GM10266 (cell line): Measurements from ENCODE around the gene GOLGA8B.
"Not testable (repeated sequence)": the region's sequence is repeated elsewhere in the genome, so short reads cannot be mapped to it uniquely, and the experiment has no call there.

Experiments
- DNase-seq: peaks from one replicate; pipeline ENCODE4 v3.0.0; 2012; ENCODE audit errors: extremely low spot score
- TF ChIP-seq, protein P1 (sequence below): IDR thresholded peaks from 2 replicates; pipeline ENCODE4 v1.5.1; 2012; ENCODE audit warnings: mild to moderate bottlenecking, low read depth; ENCODE audit not compliant: control insufficient read depth, insufficient read depth; ENCODE audit errors: missing control alignments

Gene GOLGA8B, protein sequence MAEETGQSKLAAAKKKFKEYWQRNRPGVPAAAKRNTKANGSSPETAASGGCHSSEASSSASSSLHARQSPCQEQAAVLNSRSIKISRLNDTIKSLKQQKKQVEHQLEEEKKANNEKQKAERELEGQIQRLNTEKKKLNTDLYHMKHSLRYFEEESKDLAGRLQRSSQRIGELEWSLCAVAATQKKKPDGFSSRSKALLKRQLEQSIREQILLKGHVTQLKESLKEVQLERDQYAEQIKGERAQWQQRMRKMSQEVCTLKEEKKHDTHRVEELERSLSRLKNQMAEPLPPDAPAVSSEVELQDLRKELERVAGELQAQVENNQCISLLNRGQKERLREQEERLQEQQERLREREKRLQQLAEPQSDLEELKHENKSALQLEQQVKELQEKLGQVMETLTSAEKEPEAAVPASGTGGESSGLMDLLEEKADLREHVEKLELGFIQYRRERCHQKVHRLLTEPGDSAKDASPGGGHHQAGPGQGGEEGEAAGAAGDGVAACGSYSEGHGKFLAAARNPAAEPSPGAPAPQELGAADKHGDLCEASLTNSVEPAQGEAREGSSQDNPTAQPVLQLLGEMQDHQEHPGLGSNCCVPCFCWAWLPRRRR

DNA sequence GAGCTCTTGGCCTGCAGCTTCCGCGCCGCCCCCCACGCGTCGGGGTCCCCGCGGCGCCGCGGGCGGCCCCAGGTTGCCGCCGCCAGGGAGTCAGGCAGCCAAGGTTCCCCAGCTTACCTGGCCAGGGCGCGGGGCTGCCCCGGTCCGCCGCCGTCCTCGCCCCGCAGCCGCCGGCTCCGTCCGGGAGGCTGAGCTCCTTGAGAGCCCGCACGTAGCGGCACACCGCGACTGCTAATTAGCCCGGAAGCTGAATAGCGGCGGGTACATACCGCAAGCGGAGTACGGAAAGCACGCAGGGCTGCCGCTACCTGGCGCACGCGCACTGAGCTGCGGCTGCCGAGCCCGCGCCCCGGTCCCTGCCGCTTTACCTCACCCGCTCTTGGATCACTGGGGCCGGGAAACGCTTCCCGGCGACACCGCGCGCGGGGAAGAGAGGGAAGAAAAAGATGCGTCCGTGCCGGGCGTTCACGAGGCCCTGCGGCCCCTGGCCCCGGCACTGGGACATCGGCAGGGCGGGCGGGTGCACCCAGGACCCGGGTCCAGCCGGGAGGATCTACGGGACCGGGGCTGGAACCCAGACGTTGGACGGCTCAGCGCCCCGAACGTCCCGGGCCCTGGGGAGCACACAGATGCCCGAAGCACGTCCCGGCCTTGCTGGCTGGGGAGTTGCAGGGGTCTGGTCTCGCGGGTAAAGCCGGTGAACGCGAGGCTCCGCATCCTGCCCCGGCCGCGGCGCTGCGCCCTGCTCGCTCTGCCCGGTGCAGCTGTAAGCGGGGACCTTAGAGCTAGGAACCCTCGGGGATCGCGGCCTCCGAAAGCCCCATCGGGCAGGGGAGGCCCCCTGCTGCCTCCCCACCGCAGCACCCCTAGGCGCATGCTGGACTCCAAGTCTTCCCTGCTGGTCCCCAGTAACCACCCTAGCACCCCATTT, at the start of gene GOLGA8B:
Gene GOLGA8B (minus strand): TSS at position 253 of the 931 bp plus-strand sequence. CDS start 47,739 bp downstream, outside the sequence.
- DNase-seq: peak; percentile 88

DNA sequence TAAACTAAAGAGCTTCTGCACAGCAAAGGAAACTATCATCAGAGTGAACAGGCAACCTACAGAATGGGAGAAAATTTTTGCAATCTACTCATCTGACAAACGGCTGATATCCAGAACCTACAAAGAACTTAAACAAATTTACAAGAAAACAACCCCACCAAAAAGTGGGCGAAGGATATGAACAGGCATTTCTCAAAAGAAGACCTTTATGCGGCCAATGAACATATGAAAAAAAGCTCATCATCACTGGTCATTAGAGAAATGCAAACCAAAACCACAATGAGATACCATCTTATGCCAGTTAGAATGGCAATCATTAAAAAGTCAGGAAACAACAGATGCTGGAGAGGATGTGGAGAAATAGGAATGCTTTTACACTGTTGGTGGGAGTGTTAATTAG, 49.7 kb upstream of the GOLGA8B start:
- DNase-seq: not testable (repeated sequence)

More for the DNA sequence above, at the start of gene GOLGA8B:
- TF ChIP-seq, protein P1, sequence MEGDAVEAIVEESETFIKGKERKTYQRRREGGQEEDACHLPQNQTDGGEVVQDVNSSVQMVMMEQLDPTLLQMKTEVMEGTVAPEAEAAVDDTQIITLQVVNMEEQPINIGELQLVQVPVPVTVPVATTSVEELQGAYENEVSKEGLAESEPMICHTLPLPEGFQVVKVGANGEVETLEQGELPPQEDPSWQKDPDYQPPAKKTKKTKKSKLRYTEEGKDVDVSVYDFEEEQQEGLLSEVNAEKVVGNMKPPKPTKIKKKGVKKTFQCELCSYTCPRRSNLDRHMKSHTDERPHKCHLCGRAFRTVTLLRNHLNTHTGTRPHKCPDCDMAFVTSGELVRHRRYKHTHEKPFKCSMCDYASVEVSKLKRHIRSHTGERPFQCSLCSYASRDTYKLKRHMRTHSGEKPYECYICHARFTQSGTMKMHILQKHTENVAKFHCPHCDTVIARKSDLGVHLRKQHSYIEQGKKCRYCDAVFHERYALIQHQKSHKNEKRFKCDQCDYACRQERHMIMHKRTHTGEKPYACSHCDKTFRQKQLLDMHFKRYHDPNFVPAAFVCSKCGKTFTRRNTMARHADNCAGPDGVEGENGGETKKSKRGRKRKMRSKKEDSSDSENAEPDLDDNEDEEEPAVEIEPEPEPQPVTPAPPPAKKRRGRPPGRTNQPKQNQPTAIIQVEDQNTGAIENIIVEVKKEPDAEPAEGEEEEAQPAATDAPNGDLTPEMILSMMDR: no peak

DNA sequence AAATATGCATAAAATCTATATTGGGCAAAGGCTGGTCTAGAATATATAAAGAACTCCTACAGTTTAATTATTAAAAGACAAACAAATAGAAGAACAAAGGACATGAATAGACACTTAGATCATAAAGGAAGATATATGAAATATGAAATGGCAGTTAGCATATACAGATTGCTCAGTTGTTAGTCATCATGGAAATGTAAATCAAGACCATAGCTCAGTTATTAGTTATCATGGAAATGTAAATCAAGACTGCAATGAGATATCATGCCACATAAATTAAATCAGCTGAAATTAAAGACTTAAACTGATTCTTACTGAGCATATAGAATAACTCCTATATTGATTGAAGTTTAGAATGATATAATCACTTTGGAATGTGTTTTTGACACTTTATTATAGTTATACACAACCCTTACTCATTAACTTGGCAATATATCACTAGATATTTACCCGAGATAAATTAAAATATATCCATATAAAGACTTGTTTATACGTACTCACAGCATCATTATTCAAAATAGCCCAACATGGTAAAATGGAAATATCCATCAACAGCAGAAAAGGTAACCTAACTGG, 45.2 kb upstream of the GOLGA8B start:
- TF ChIP-seq, protein P1: no peak
- DNase-seq: no peak

DNA sequence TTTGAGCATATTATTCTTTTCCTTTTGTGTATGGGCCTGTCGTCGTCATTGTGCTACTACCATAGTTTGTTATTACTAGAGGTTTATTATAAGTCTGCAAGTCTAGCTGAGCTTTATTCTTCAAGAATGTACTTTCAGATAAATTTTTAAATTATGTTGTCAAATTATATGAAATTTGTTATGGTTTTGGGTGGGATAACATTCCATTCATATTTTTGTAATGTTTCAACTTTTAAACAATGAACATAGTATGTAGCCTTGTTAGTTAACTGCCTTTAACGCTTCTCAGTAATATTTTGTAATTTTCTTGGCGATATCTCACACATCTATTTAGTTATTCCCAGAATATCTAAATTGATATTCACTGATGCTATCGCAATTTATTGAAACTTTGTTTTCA, 41.6 kb upstream of the GOLGA8B start:
- no peak for DNase-seq
- TF ChIP-seq, protein P1: no peak

DNA sequence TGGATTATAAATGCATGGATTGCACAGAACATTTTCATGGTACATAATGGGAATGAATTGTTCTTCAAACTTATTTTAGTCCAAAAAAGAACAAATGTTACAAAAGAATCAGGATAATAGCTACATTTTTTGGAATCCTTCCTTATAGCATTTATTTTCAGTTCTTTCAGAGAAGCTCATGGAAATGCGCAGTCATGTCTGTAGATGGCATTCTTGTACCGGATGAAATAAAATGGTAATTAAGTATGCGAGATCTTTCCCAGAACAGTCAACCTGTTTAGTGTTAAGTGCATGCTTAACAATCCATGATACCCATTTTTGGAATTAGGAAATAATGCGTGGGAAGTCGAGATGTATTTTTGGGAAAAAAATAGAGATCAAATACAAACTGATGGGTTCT, 38.2 kb upstream of the GOLGA8B start:
- no peak for DNase-seq
- TF ChIP-seq, protein P1: peak; percentile 57

DNA sequence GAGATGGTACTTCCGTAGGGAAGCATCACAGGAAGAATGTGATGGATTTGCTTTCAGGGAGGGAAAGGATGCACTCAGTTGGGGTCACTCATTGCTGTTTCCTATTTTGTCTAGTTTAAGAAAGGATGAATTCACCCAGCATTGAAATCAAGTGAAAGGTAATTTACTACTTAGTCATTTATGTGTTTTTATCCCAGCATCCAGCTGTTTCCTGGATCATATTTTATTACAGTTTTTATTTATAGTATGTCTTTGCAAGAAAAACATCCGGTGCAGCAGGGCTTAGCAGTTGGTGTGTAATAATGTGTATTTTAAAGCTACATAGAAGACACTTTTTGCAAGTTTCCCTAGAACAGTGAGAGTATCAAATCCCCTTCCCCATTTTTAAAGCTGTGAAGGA, 37.4 kb upstream of the GOLGA8B start:
- no peak for DNase-seq
- TF ChIP-seq, protein P1: no peak

DNA sequence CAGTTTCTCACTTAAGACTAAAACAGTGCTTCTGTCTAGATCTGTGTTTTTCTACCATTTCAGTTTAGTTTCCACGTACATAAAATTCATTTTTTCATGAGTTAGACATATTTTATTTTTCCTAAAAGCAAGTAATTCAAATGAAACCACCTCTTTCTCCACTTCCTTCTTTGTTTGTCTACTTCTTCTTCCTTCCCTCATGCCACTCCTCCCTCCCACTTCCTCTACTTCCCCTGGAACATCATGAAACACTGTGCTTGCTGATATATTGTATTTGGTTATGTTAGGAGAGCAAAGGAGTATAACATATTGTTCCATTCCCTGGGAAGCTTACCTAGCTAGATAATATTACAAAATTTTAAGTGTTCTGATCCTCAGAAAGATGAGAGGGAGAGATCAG, 36.7 kb upstream of the GOLGA8B start:
- DNase-seq: no peak
- TF ChIP-seq, protein P1: no peak
